WTC11 (cell line): ENCODE data around the gene DNAH1. TPM values are rescaled to one million over a fixed set of nuclear protein-coding genes. Genes with fewer than 3 reads are reported as not detected.

ENCODE experiments used
- ATAC-seq: fragments of 200-7000 bp; cut with Tn5 transposase; 2 replicates; pipeline ENCODE4 v1.10.0; 2021; ENCODE audit warnings: mild to moderate bottlenecking, moderate library complexity
- CTCF ChIA-PET: fragments of 300-600 bp; sonication (Branson Sonifier 250); formaldehyde crosslinking; loops from one replicate; lab custom pipeline; 2021; ENCODE audit warnings: antibody characterized with exemption; lab: Charles Lee
- POLR2A ChIA-PET: fragments of 350-600 bp; sonication (Branson Sonifier 250); formaldehyde crosslinking; loops from one replicate; lab custom pipeline; 2021; ENCODE audit warnings: antibody characterized with exemption; lab: Charles Lee
- DNase-seq: peaks from one replicate; pipeline ENCODE4 v3.0.0; 2021; ENCODE audit warnings: low spot score
- H3K27ac Mint-ChIP-seq: 2 replicates; pipeline ENCODE4 v1.8.0; 2021; ENCODE audit warnings: mixed read lengths
- H3K27me3 Mint-ChIP-seq: 2 replicates; pipeline ENCODE4 v1.8.0; 2021; ENCODE audit warnings: low read depth, mild to moderate bottlenecking, moderate library complexity, mixed read lengths
- H3K36me3 Mint-ChIP-seq: 2 replicates; pipeline ENCODE4 v1.8.0; 2021; ENCODE audit warnings: mixed read lengths
- H3K4me1 Mint-ChIP-seq: 2 replicates; pipeline ENCODE4 v1.8.0; 2022; ENCODE audit warnings: mixed read lengths
- H3K4me3 Mint-ChIP-seq: 2 replicates; pipeline ENCODE4 v1.8.0; 2021; ENCODE audit warnings: mild to moderate bottlenecking, moderate library complexity, mixed read lengths
- H3K9me3 Mint-ChIP-seq: 2 replicates; pipeline ENCODE4 v1.8.0; 2021; ENCODE audit warnings: mixed read lengths
- ARID4B ChIP-seq: sonication (generic); formaldehyde crosslinking; IDR thresholded peaks from 2 replicates; pipeline ENCODE4 v1.8.0; 2023; ENCODE audit warnings: missing genetic modification reagents, mild to moderate bottlenecking, borderline replicate concordance
- CDX4 ChIP-seq: fragments of 250-450 bp; sonication (Bioruptor Pico); IDR thresholded peaks from 2 replicates; pipeline ENCODE4 v1.9.0; 2021; ENCODE audit warnings: moderate library complexity, mild to moderate bottlenecking, inconsistent platforms, borderline replicate concordance
- CTCF ChIP-seq: fragments of 200-600 bp; IDR thresholded peaks from 2 replicates; pipeline ENCODE4 v1.8.0; 2022; ENCODE audit warnings: antibody characterized with exemption
- ELF4 ChIP-seq: sonication (generic); formaldehyde crosslinking; IDR thresholded peaks from 2 replicates; pipeline ENCODE4 v1.8.1; 2022; ENCODE audit warnings: low read depth, mild to moderate bottlenecking, moderate library complexity, missing genetic modification reagents
- ESRRA ChIP-seq: sonication (generic); formaldehyde crosslinking; IDR thresholded peaks from 2 replicates; pipeline ENCODE4 v1.8.1; 2022; ENCODE audit warnings: mild to moderate bottlenecking, missing genetic modification reagents, borderline replicate concordance
- GRHL2 ChIP-seq: fragments of 250-450 bp; sonication (Bioruptor Pico); IDR thresholded peaks from 2 replicates; pipeline ENCODE4 v1.8.0; 2022; ENCODE audit warnings: mild to moderate bottlenecking, moderate library complexity; ENCODE audit not compliant: insufficient replicate concordance, severe bottlenecking
- IRF1 ChIP-seq: sonication (generic); formaldehyde crosslinking; IDR thresholded peaks from 2 replicates; pipeline ENCODE4 v1.8.0; 2023; ENCODE audit warnings: missing genetic modification reagents
- IRF2 ChIP-seq: sonication (generic); formaldehyde crosslinking; IDR thresholded peaks from 2 replicates; pipeline ENCODE4 v1.8.0; 2022; ENCODE audit warnings: low read depth, missing genetic modification reagents, borderline replicate concordance
- KAT7 ChIP-seq: sonication (generic); formaldehyde crosslinking; IDR thresholded peaks from 2 replicates; pipeline ENCODE4 v1.8.1; 2023; ENCODE audit warnings: missing genetic modification reagents, mild to moderate bottlenecking, borderline replicate concordance
- MAX ChIP-seq: sonication (generic); formaldehyde crosslinking; IDR thresholded peaks from 2 replicates; pipeline ENCODE4 v1.8.0; 2022; ENCODE audit warnings: mild to moderate bottlenecking, missing genetic modification reagents
- NFATC4 ChIP-seq: fragments of 250-450 bp; sonication (Bioruptor Pico); IDR thresholded peaks from 2 replicates; pipeline ENCODE4 v1.9.0; 2021; ENCODE audit warnings: mild to moderate bottlenecking
- NFE2L1 ChIP-seq: sonication (generic); formaldehyde crosslinking; IDR thresholded peaks from 2 replicates; pipeline ENCODE4 v1.8.1; 2023; ENCODE audit warnings: missing genetic modification reagents
- PRDM15 ChIP-seq: sonication (generic); formaldehyde crosslinking; IDR thresholded peaks from 2 replicates; pipeline ENCODE4 v1.8.0; 2022; ENCODE audit warnings: missing genetic modification reagents
- SMAD3 ChIP-seq: sonication (generic); formaldehyde crosslinking; IDR thresholded peaks from 2 replicates; pipeline ENCODE4 v1.8.0; 2022; ENCODE audit warnings: missing genetic modification reagents, mild to moderate bottlenecking, borderline replicate concordance
- USF1 ChIP-seq: sonication (generic); formaldehyde crosslinking; IDR thresholded peaks from 2 replicates; pipeline ENCODE4 v1.8.0; 2022; ENCODE audit warnings: mild to moderate bottlenecking, missing genetic modification reagents
- ZNF416 ChIP-seq: fragments of 250-450 bp; sonication (Bioruptor Pico); IDR thresholded peaks from 2 replicates; pipeline ENCODE4 v1.9.0; 2021; ENCODE audit warnings: mild to moderate bottlenecking, inconsistent platforms
- total RNA-seq: library from RNA; stranded (reverse); gene quantifications from 3 replicates; pipeline ENCODE4 v1.2.3, GENCODE V29; 2021

Gene DNAH1
- total RNA-seq, 1 experiment from 2014 or later, result 1.5 TPM

- H3K4me1 Mint-ChIP-seq, result peaks cover 11% of the 10 kb centered on the region
- H3K36me3 Mint-ChIP-seq, result no peaks in the 10 kb centered on the region
- CTCF ChIA-PET, result interaction anchor here (1.1 kb wide), 1 partner anchor 22 kb away, joined by 3 read pairs; no protein-coding TSS in a partner anchor
- DNase-seq, result no peak
- TF ChIP-seq IRF2, result no peak
- no peak overlapping the region for H3K27ac Mint-ChIP-seq
- H3K9me3 Mint-ChIP-seq, result no peaks in the 10 kb centered on the region
- H3K4me3 Mint-ChIP-seq, result no peak overlapping the region
- ATAC-seq, result no peak
- POLR2A ChIA-PET, result no interaction called here
- H3K27me3 Mint-ChIP-seq, result no peaks in the 10 kb centered on the region
Measured at GRCh38 chr3:52366527-52366926, 50.4 kb downstream of the DNAH1 start.

GRCh38 chr3:52367891-52368880 lies 52.1 kb downstream of the DNAH1 start:
- Mint-ChIP-seq H3K36me3 (no peaks in the 10 kb centered on the region), H3K27ac (no peak overlapping the region), H3K4me3 (no peak overlapping the region), H3K9me3 (no peaks in the 10 kb centered on the region), H3K27me3 (no peaks in the 10 kb centered on the region), H3K4me1 (peaks cover 16% of the 10 kb centered on the region)
- DNase-seq (no peak), ATAC-seq (no peak; the same call in 1 of the 2 replicates)
- CTCF ChIA-PET, result interaction anchor here (0.9 to 2.4 kb wide), 7 partner anchors 17 to 150 kb away, joined by 3 to 23 read pairs (median 7); no protein-coding TSS in a partner anchor
- POLR2A ChIA-PET, result no interaction called here
- no peak for TF ChIP-seq SMAD3 (CRISPR knock-in tag)
- TF ChIP-seq NFE2L1, result no peak

- CTCF ChIA-PET, result interaction anchor here (0.9 to 3.7 kb wide), 3 partner anchors 15 to 31 kb away, joined by 3 to 51 read pairs (median 4); no protein-coding TSS in a partner anchor
- DNase-seq, result no peak
- Mint-ChIP-seq H3K36me3 (no peaks in the 10 kb centered on the region), H3K4me1 (peaks cover 22% of the 10 kb centered on the region), H3K9me3 (no peaks in the 10 kb centered on the region), H3K4me3 (no peak overlapping the region), H3K27ac (no peak overlapping the region), H3K27me3 (peaks cover 7% of the 10 kb centered on the region)
- POLR2A ChIA-PET, result no interaction called here
- no peak for ATAC-seq
- TF ChIP-seq USF1 (CRISPR knock-in tag) (no peak), CTCF (no peak), MAX (CRISPR knock-in tag) (no peak), IRF1 (CRISPR knock-in tag) (no peak), PRDM15 (CRISPR knock-in tag) (no peak), NFATC4 (CRISPR knock-in tag) (no peak), ZNF416 (CRISPR knock-in tag) (no peak), ARID4B (CRISPR knock-in tag) (no peak), KAT7 (CRISPR knock-in tag) (no peak), ELF4 (CRISPR knock-in tag) (no peak), CDX4 (no peak), ESRRA (CRISPR knock-in tag) (no peak), GRHL2 (CRISPR knock-in tag) (no peak)
Measured at GRCh38 chr3:52370531-52370930, 54.4 kb downstream of the DNAH1 start.
